Spleen (tissue), 7 donors: ENCODE results near the gene RC3H2.

ENCODE experiments used
- CTCF ChIP-seq, 11 experiments: fragments of 200-600 bp in 7 of 11; fragments of 450-650 bp in 4 of 11; sonication (generic) in 4 of 11; IDR thresholded peaks in 8 of 11; conservative IDR thresholded peaks in 3 of 11; 1 replicate in 7 of 11; 2 replicates in 4 of 11; pipeline versions ENCODE4 v1.4.0 to v1.8.0; 2016 to 2021; ENCODE audit warnings: antibody characterized with exemption in 11 of 11, inconsistent platforms in 4 of 11, mild to moderate bottlenecking in 1 of 11
- POLR2A ChIP-seq, 3 donors: fragments of 450-650 bp; IDR thresholded peaks; one replicate each; pipeline ENCODE4 v1.5.1; 2017; ENCODE audit warnings: antibody characterized with exemption in 3 of 3, mild to moderate bottlenecking in 1 of 3
- donor health status: DM: no; HTN: no; CAD: no; lungs with moderate emphysema.
- donor health status: DM: no; HTN: no; CAD: no.
- donor health status: DM: no; HTN: no; CAD: no.

- TF ChIP-seq POLR2A (IDR thresholded peaks at IDR 0.05), result no peak
- TF ChIP-seq CTCF (IDR thresholded peaks at IDR 0.05 in 8 of 11, conservative IDR thresholded peaks at IDR 0.05 in 3 of 11), result no peak
Observed at GRCh38 chr9:122865300-122865699, 39.9 kb downstream of the RC3H2 start.
